PC-9 (cell line): ENCODE results near the gene DPEP3. TPM values are rescaled to one million over a fixed set of nuclear protein-coding genes. Genes with fewer than 3 reads are reported as not detected.

Experiments
- BruUV-seq: library from RNA; stranded (reverse); fragments of 400-500 nt; replicated peaks from 2 replicates; lab custom pipeline; 2021; lab: Mats Ljungman, UMichigan
- CTCF ChIA-PET: fragments of 300-600 bp; sonication (Branson Sonifier 250); formaldehyde crosslinking; loops from one replicate; lab custom pipeline; 2022; ENCODE audit warnings: antibody characterized with exemption; lab: Charles Lee
- POLR2A ChIA-PET: fragments of 300-600 bp; sonication (Branson Sonifier 250); formaldehyde crosslinking; loops from one replicate; lab custom pipeline; 2022; ENCODE audit warnings: antibody characterized with exemption; ENCODE audit not compliant: unreplicated experiment; lab: Charles Lee
- DNase-seq, 2 experiments: peaks; one replicate each; pipeline versions ENCODE4 v3.0.0 to v3.0.0-alpha.2; 2015 to 2022; ENCODE audit warnings: mixed read lengths in 1 of 2
- H2AFZ ChIP-seq: fragments of 200-600 bp; sonication (generic); 2 replicates; pipeline ENCODE4 v1.8.1; 2017; ENCODE audit warnings: antibody characterized with exemption
- H3F3A ChIP-seq: fragments of 200-600 bp; sonication (generic); 2 replicates; pipeline ENCODE4 v1.8.1; 2017; ENCODE audit warnings: antibody characterized with exemption, mild to moderate bottlenecking, low read depth; ENCODE audit not compliant: insufficient read depth
- H3K27ac ChIP-seq: fragments of 200-600 bp; sonication (generic); 2 replicates; pipeline ENCODE4 v1.6.1; 2016; ENCODE audit warnings: mixed run types
- H3K27me3 ChIP-seq: fragments of 200-600 bp; sonication (generic); 2 replicates; pipeline ENCODE4 v1.6.1; 2016; ENCODE audit warnings: low read depth, mixed run types; ENCODE audit not compliant: insufficient read depth
- H3K36me3 ChIP-seq: fragments of 200-600 bp; sonication (generic); 2 replicates; pipeline ENCODE4 v1.6.1; 2016; ENCODE audit warnings: low read depth, mixed run types
- H3K4me1 ChIP-seq: fragments of 200-600 bp; sonication (generic); replicated peaks from 2 replicates; pipeline ENCODE4 v1.6.1; 2016; ENCODE audit warnings: mixed run types; ENCODE audit not compliant: insufficient read depth
- H3K4me2 ChIP-seq: fragments of 200-600 bp; sonication (generic); 2 replicates; pipeline ENCODE4 v1.6.1; 2017; ENCODE audit warnings: mixed run types
- H3K4me3 ChIP-seq: fragments of 200-600 bp; sonication (generic); 2 replicates; pipeline ENCODE4 v1.6.1; 2016; ENCODE audit warnings: mixed run types
- H3K79me2 ChIP-seq: fragments of 200-600 bp; sonication (generic); 2 replicates; pipeline ENCODE4 v1.6.1; 2017; ENCODE audit warnings: low read depth, mixed run types
- H3K9me2 ChIP-seq: fragments of 200-600 bp; sonication (generic); 2 replicates; pipeline ENCODE4 v1.8.1; 2017; ENCODE audit warnings: mild to moderate bottlenecking; ENCODE audit not compliant: insufficient read depth
- H3K9me3 ChIP-seq: fragments of 200-600 bp; sonication (generic); 2 replicates; pipeline ENCODE4 v1.8.1; 2016; ENCODE audit warnings: low read depth; ENCODE audit not compliant: insufficient read depth
- H4K20me1 ChIP-seq: fragments of 200-600 bp; sonication (generic); 2 replicates; pipeline ENCODE4 v1.8.1; 2017; ENCODE audit not compliant: insufficient read depth
- CTCF ChIP-seq: fragments of 200-600 bp; sonication (generic); conservative IDR thresholded peaks from 2 replicates; pipeline ENCODE4 v1.6.1; 2017; ENCODE audit warnings: mixed run types, antibody characterized with exemption, mild to moderate bottlenecking, moderate library complexity
- EZH2 ChIP-seq: fragments of 200-600 bp; sonication (generic); IDR thresholded peaks from 2 replicates; pipeline ENCODE4 v1.8.0; 2017; ENCODE audit warnings: antibody characterized with exemption, low read depth
- intact Hi-C: fragments of 100-400 bp; cut with micrococcal nuclease; formaldehyde crosslinking; loops from one replicate; pipeline ENCODE4 v1.10.0; 2022; ENCODE audit not compliant: unreplicated experiment
- total RNA-seq: library from RNA; stranded (reverse); gene quantifications from 2 replicates; pipeline ENCODE4 v1.2.3, GENCODE V29; 2021

The DPEP3 gene
- total RNA-seq, 1 experiment from 2014 or later: not detected

GRCh38 chr16:67950335-67950843 lies 29.9 kb downstream of the DPEP3 start:
- Histone ChIP-seq H3K9me2 (no peaks in the 10 kb centered on the region), H3K4me1 (no peaks in the 10 kb centered on the region), H3K27me3 (no peaks in the 10 kb centered on the region), H3K27ac (no peak overlapping the region), H4K20me1 (no peaks in the 10 kb centered on the region; the same call in 1 of the 2 replicates), H3F3A (no peaks in the 10 kb centered on the region), H3K36me3 (no peaks in the 10 kb centered on the region), H2AFZ (no peak overlapping the region), H3K4me3 (no peak overlapping the region), H3K4me2 (no peak overlapping the region), H3K79me2 (no peaks in the 10 kb centered on the region), H3K9me3 (no peaks in the 10 kb centered on the region)
- ChIA-PET POLR2A (no interaction called here), CTCF (no interaction called here)
- TF ChIP-seq EZH2: no peak
- no peak for TF ChIP-seq CTCF
- intact Hi-C loops: no loop called here
- DNase-seq: no peak
- no TSS peak for BruUV-seq

GRCh38 chr16:67949645-67950044 lies 30.7 kb downstream of the DPEP3 start:
- Histone ChIP-seq H3K27ac (no peak overlapping the region), H3K9me3 (no peaks in the 10 kb centered on the region), H3K9me2 (no peaks in the 10 kb centered on the region), H2AFZ (no peak overlapping the region), H4K20me1 (no peaks in the 10 kb centered on the region; the same call in 1 of the 2 replicates), H3F3A (no peaks in the 10 kb centered on the region), H3K4me1 (no peaks in the 10 kb centered on the region), H3K27me3 (no peaks in the 10 kb centered on the region), H3K4me2 (no peak overlapping the region), H3K36me3 (no peaks in the 10 kb centered on the region), H3K79me2 (no peaks in the 10 kb centered on the region), H3K4me3 (no peak overlapping the region)
- no TSS peak for BruUV-seq
- intact Hi-C loops: loop anchor here (10.0 kb wide), 1 partner anchor 95 kb away; no protein-coding TSS in a partner anchor
- DNase-seq: no peak
- TF ChIP-seq EZH2: no peak
- no peak for TF ChIP-seq CTCF
- POLR2A ChIA-PET: no interaction called here
- CTCF ChIA-PET: no interaction called here

DNA sequence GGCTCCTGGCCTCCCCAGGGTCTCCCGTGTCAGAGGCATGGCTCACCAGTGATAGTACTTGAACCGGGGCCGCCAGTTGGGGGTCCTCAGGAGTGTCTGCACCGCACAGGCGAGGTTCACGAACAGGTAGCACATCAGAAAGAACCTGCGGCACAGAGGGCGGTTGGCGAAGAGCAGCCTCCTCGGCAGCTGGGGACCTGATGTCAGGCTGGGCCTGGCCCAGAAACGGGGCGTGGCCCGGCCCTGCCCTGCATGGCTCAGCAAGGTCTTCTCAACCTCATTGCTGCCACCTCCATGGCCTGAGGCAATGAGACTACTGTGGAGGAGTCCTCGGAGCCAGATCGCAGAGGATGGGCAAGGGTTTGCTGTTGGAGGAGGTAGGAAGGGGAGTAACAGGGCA lies 32.3 kb downstream of the DPEP3 start:
- no peak for TF ChIP-seq EZH2
- TF ChIP-seq CTCF: no peak
- intact Hi-C loops: loop anchor here (10.0 kb wide), 1 partner anchor 97 kb away; no protein-coding TSS in a partner anchor
- Histone ChIP-seq H3K9me3 (no peaks in the 10 kb centered on the region), H4K20me1 (no peaks in the 10 kb centered on the region; the same call in none of the 2 replicates), H2AFZ (no peak overlapping the region), H3F3A (no peaks in the 10 kb centered on the region), H3K27ac (no peak overlapping the region), H3K4me3 (no peak overlapping the region), H3K4me1 (no peaks in the 10 kb centered on the region), H3K9me2 (no peaks in the 10 kb centered on the region), H3K4me2 (no peak overlapping the region), H3K36me3 (no peaks in the 10 kb centered on the region), H3K27me3 (no peaks in the 10 kb centered on the region), H3K79me2 (no peaks in the 10 kb centered on the region)
- BruUV-seq: no TSS peak
- no peak for DNase-seq
- ChIA-PET POLR2A (no interaction called here), CTCF (no interaction called here)
